ENCODE measurements around the gene LOXL1. TPM values are rescaled to one million over a fixed set of nuclear protein-coding genes. Genes with fewer than 3 reads are reported as not detected.
A peak's percentile ranks its signal among the peaks of the same experiment; 100 is the strongest.

The LOXL1 gene
- total and polyA plus RNA-seq, 2 of the 4 experiments (the other 2 are of a cell fraction): 148 to 332 TPM

DNA sequence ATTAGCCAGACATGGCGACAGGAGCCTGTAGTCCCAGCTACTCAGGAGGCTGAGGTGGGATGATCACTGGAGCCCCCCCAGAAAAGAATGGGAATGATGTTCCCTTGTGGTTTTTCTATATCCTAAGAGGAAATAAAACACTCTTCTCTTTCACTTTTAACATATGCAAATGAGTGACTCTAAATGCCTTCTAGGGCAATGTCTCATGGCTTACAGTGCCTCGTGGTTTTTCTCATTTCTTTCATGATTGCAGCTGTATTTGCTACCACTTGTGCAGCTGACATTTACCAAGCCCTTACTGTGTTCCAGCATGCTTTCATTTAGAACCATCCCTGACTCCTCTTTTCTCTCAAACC is 39.5 kb downstream of the LOXL1 start:
- no peaks in the 10 kb centered on the region for H4K20me1 ChIP-seq (ENCODE audit: insufficient read depth, low read length)
- H3K23ac ChIP-seq (ENCODE audit: low read depth, low read length): no peak overlapping the region
- H3K4ac ChIP-seq (ENCODE audit: low read depth, low read length): peak overlapping the region; percentile 51; the same call in 1 of the 2 replicates
- no peaks in the 10 kb centered on the region for H3K9me3 ChIP-seq (ENCODE audit: control insufficient read depth, insufficient read depth, low read length)
- dilution Hi-C loops (cut with HindIII; ENCODE audit: low sequenced_read_pairs, unreplicated experiment) (no loop called here), intact Hi-C loops (cut with micrococcal nuclease) (loop anchor here (1.0 to 2.0 kb wide), 2 partner anchors 68 to 91 kb away; no protein-coding TSS in a partner anchor), in situ Hi-C loops (cut with MboI; ENCODE audit: low sequenced_read_pairs) (no loop called here)
- no peak overlapping the region for H3K18ac ChIP-seq (ENCODE audit: low read depth, low read length)
- H3K79me1 ChIP-seq (ENCODE audit: low read depth in 1 of 2, low read length in 2 of 2): no peaks in the 10 kb centered on the region
- no peak overlapping the region for H3K56ac ChIP-seq (ENCODE audit: extremely low read depth, insufficient read depth, low read length)
- H3K4me3 ChIP-seq (ENCODE audit: insufficient read depth, low read depth, low read length): no peak overlapping the region
- peak; percentile 64 for ATAC-seq (ENCODE audit: low read depth)
- H4K91ac ChIP-seq (ENCODE audit: insufficient read depth, low read depth, low read length): no peak overlapping the region
- ChIA-PET CTCF (interaction anchor here (0.8 to 2.1 kb wide), 4 partner anchors 9 to 15 kb away, joined by 3 to 13 read pairs (median 4); no protein-coding TSS in a partner anchor), POLR2A (ENCODE audit: unreplicated experiment) (interaction anchor here (0.5 kb wide), 1 partner anchor 369 kb away, joined by 10 read pairs; no protein-coding TSS in a partner anchor)
- H3K27ac ChIP-seq (ENCODE audit: insufficient read depth, low read length): no peak overlapping the region
- no peaks in the 10 kb centered on the region for H3K27me3 ChIP-seq (ENCODE audit: control insufficient read depth, insufficient read depth, low read length)
- no peak overlapping the region for H2AK5ac ChIP-seq (ENCODE audit: low read depth, low read length)
- 0% methylated on average over 1 of the region's 2 CpGs; no CpG with 5 or more reads in 1 of the 2 experiments for WGBS, 2 experiments (ENCODE audit: extremely low coverage in 2 of 2, insufficient read length in 1 of 2)
- H3K4me1 ChIP-seq (ENCODE audit: control insufficient read depth, insufficient read depth, low read length): peaks cover 10% of the 10 kb centered on the region
- H3K4me2 ChIP-seq (ENCODE audit: low read depth, low read length): peak overlapping the region; percentile 48
- no TSS peak for BruUV-seq (replicated peaks)
- no peaks in the 10 kb centered on the region for H3K36me3 ChIP-seq (ENCODE audit: control insufficient read depth, insufficient read depth, low read length)
- no peak overlapping the region for H2BK120ac ChIP-seq (ENCODE audit: low read depth, low read length)
- H4K8ac ChIP-seq (ENCODE audit: low read depth in 2 of 2, low read length in 2 of 2): peak overlapping the region in 1 of 2 experiments; percentile 2; a peak in 2 of 4 replicates
- H2BK15ac ChIP-seq (ENCODE audit: low read depth, low read length): no peak overlapping the region
- no peak overlapping the region for H3K9ac ChIP-seq (ENCODE audit: low read depth, low read length)
- no peak overlapping the region for H4K5ac ChIP-seq (ENCODE audit: low read depth, low read length)
- no peak overlapping the region for H3K14ac ChIP-seq (replicated peaks; ENCODE audit: low read depth, low read length)
- no peak overlapping the region for H2AFZ ChIP-seq (replicated peaks; ENCODE audit: low read length, poor library complexity)
- no peak overlapping the region for H2AK9ac ChIP-seq (replicated peaks; ENCODE audit: low read depth, low read length, poor library complexity)
- DNase-seq: peak; percentile 70
- no peak for TF ChIP-seq RFX5 (IDR thresholded peaks at IDR 0.05; ENCODE audit: low read depth, low read length)
- no peak for TF ChIP-seq RAD21 (IDR thresholded peaks at IDR 0.05; ENCODE audit: low read length)
- TF ChIP-seq MXI1 (IDR thresholded peaks at IDR 0.05; ENCODE audit: borderline replicate concordance, low read depth, low read length): peak; percentile 81; the same call in 1 of the 2 replicates
- 0 out of 2 replicates have a peak overlapping the region, but pooled peaks have one; percentile 41 for H2BK20ac ChIP-seq (ENCODE audit: low read depth, low read length)
- no peak overlapping the region for H2BK5ac ChIP-seq (ENCODE audit: low read depth, low read length, poor library complexity, severe bottlenecking)
- peaks cover 6% of the 10 kb centered on the region for H3K9me1 ChIP-seq (ENCODE audit: insufficient read depth, low read length)
